GM12878 (cell line): ENCODE data around the gene EYA2. TPM values are rescaled to one million over a fixed set of nuclear protein-coding genes. Genes with fewer than 3 reads are reported as not detected.

Source experiments
- ATAC-seq: fragments of 200-7000 bp; cut with Tn5 transposase; 3 replicates; pipeline ENCODE4 v1.9.1; 2020; ENCODE audit warnings: mild to moderate bottlenecking, moderate library complexity
- BruUV-seq: library from RNA; stranded (reverse); fragments of 400-500 nt; replicated peaks from 2 replicates; lab custom pipeline; 2021; lab: Mats Ljungman, UMichigan
- CTCF ChIA-PET: fragments of 300-600 bp; sonication (Branson Sonifier 250); formaldehyde crosslinking; extraction: SDS; loops from one replicate; lab custom pipeline; 2021; ENCODE audit warnings: inconsistent platforms; lab: Yijun Ruan, JAX
- POLR2A ChIA-PET: fragments of 350-600 bp; formaldehyde crosslinking; extraction: SDS; loops from one replicate; lab custom pipeline; 2021; ENCODE audit warnings: inconsistent platforms; lab: Charles Lee
- RAD21 ChIA-PET: fragments of 300-600 bp; sonication (Branson Sonifier 250); formaldehyde crosslinking; loops from one replicate; lab custom pipeline; 2023; ENCODE audit warnings: antibody characterized with exemption; ENCODE audit not compliant: unreplicated experiment; lab: Charles Lee
- SMC1A ChIA-PET: fragments of 300-600 bp; sonication (Branson Sonifier 250); formaldehyde crosslinking; loops from one replicate; lab custom pipeline; 2023; ENCODE audit not compliant: unreplicated experiment, uncharacterized antibody; lab: Charles Lee
- DNase-seq: peaks from one replicate; pipeline ENCODE4 v3.0.0-alpha.2; 2011; ENCODE audit warnings: low read depth, low spot score
- FAIRE-seq: peaks from 3 replicates; lab custom pipeline; 2011; peaks lifted over from hg19 to GRCh38; lab: Jason Lieb, UNC
- H2AFZ ChIP-seq: 2 replicates; pipeline ENCODE4 v1.6.0; 2011; ENCODE audit warnings: low read depth, low read length, control low read depth; ENCODE audit not compliant: control insufficient read depth
- H3K27ac ChIP-seq: 2 replicates; pipeline ENCODE4 v1.5.1; 2011; ENCODE audit warnings: control low read depth; ENCODE audit not compliant: control insufficient read depth, insufficient read depth
- H3K27me3 ChIP-seq, 2 experiments: replicated peaks in 1 of 2; 2 replicates each; pipeline versions ENCODE4 v1.6.0 to v1.6.1; 2011; ENCODE audit warnings: low read length in 1 of 2; ENCODE audit not compliant: control insufficient read depth in 2 of 2, insufficient read depth in 2 of 2
- H3K36me3 ChIP-seq, 2 experiments: 2 replicates each; pipeline ENCODE4 v1.5.1; 2011; ENCODE audit warnings: low read length in 1 of 2; ENCODE audit not compliant: control insufficient read depth in 2 of 2, insufficient read depth in 2 of 2
- H3K4me1 ChIP-seq: 2 replicates; pipeline ENCODE4 v1.6.1; 2011; ENCODE audit warnings: mild to moderate bottlenecking, low read length, moderate library complexity, mixed read lengths; ENCODE audit not compliant: control insufficient read depth, insufficient read depth
- H3K4me2 ChIP-seq: 2 replicates; pipeline ENCODE4 v1.6.0; 2011; ENCODE audit warnings: control low read depth; ENCODE audit not compliant: control insufficient read depth, insufficient read depth
- H3K4me3 ChIP-seq: fragments of 200-600 bp; sonication (generic); 2 replicates; pipeline ENCODE4 v1.5.1; 2016
- H3K79me2 ChIP-seq: 2 replicates; pipeline ENCODE4 v1.6.0; 2011; ENCODE audit warnings: low read length; ENCODE audit not compliant: control insufficient read depth, insufficient read depth
- H3K9ac ChIP-seq: 2 replicates; pipeline ENCODE4 v1.8.0; 2011; ENCODE audit warnings: low read length, control low read depth, mixed read lengths; ENCODE audit not compliant: control insufficient read depth, insufficient read depth
- H3K9me3 ChIP-seq: replicated peaks from 3 replicates; pipeline ENCODE4 v1.5.1; 2011; ENCODE audit warnings: mild to moderate bottlenecking, low read length; ENCODE audit not compliant: control insufficient read depth, insufficient read depth
- H4K20me1 ChIP-seq: 2 replicates; pipeline ENCODE4 v1.6.0; 2011; ENCODE audit not compliant: control insufficient read depth, insufficient read depth
- ATF2 ChIP-seq: IDR thresholded peaks from 2 replicates; pipeline ENCODE4 v1.6.1; 2012; ENCODE audit warnings: low read length, inconsistent platforms
- ATF3 ChIP-seq: IDR thresholded peaks from 2 replicates; pipeline ENCODE4 v1.6.1; 2011; ENCODE audit warnings: low read depth, mild to moderate bottlenecking, low read length, moderate library complexity, borderline replicate concordance; ENCODE audit errors: extremely low read depth
- BRCA1 ChIP-seq: IDR thresholded peaks from 2 replicates; pipeline ENCODE4 v1.6.1; 2011; ENCODE audit warnings: low read depth, low read length, improper control_type of control experiment
- CHD4 ChIP-seq: fragments of 200-600 bp; sonication (generic); IDR thresholded peaks from 2 replicates; pipeline ENCODE4 v1.6.1; 2016; ENCODE audit warnings: mild to moderate bottlenecking
- E2F4 ChIP-seq: IDR thresholded peaks from 2 replicates; pipeline ENCODE4 v1.6.1; 2012; ENCODE audit warnings: low read depth, low read length, improper control_type of control experiment
- E4F1 ChIP-seq: fragments of 450-650 bp; IDR thresholded peaks from 2 replicates; pipeline ENCODE4 v1.6.1; 2018; ENCODE audit warnings: borderline replicate concordance, mild to moderate bottlenecking; ENCODE audit not compliant: partially characterized antibody
- FOS ChIP-seq: IDR thresholded peaks from 3 replicates; pipeline ENCODE4 v1.6.1; 2011; ENCODE audit warnings: borderline replicate concordance; ENCODE audit not compliant: insufficient read length; ENCODE audit errors: extremely low read depth
- IKZF2 ChIP-seq, 2 experiments: fragments of 450-650 bp; IDR thresholded peaks; 2 replicates each; pipeline ENCODE4 v1.6.1; 2017; ENCODE audit warnings: mild to moderate bottlenecking in 2 of 2, moderate library complexity in 2 of 2
- JUND ChIP-seq: IDR thresholded peaks from 2 replicates; pipeline ENCODE4 v1.6.1; 2012; ENCODE audit warnings: low read depth, mild to moderate bottlenecking, low read length, improper control_type of control experiment, moderate library complexity
- NFIC ChIP-seq: IDR thresholded peaks from 2 replicates; pipeline ENCODE4 v1.6.1; 2012; ENCODE audit warnings: low read depth, mild to moderate bottlenecking, inconsistent platforms, low read length, moderate library complexity
- TBL1XR1 ChIP-seq: IDR thresholded peaks from 2 replicates; pipeline ENCODE4 v1.6.1; 2012; ENCODE audit warnings: low read depth, low read length, improper control_type of control experiment
- ZBTB40 ChIP-seq: fragments of 450-650 bp; IDR thresholded peaks from 2 replicates; pipeline ENCODE4 v1.6.1; 2016; ENCODE audit warnings: mild to moderate bottlenecking, moderate library complexity, borderline replicate concordance
- WGBS: methylation state at CpG from one replicate; pipeline ENCODE4 v1.1.6; 2016; ENCODE audit warnings: low lambda C conversion rate; ENCODE audit not compliant: insufficient replicate concordance, insufficient coverage; ENCODE audit errors: missing lambda C conversion rate; 5-methylcytosine and 5-hydroxymethylcytosine counted together
- in situ Hi-C: fragments of 300-500 bp; cut with MboI; formaldehyde crosslinking; loops from 9 replicates; pipeline ENCODE4 v1.14.3; 2018; ENCODE audit warnings: mixed read lengths
- intact Hi-C: fragments of 100-400 bp; cut with micrococcal nuclease; formaldehyde crosslinking; loops from one replicate; pipeline ENCODE4 v1.14.2; 2022; ENCODE audit not compliant: unreplicated experiment
- polyA plus RNA-seq, 11 experiments: library from polyadenylated mRNA; depleted of rRNA in 4 of 11; unstranded in 6 of 11; stranded (reverse) in 5 of 11; fragments of >200 nt; fragmentation: Nextera tagmentation in 4 of 11; fragmentation: Illumina TruSeq in 1 of 11; extraction: Ambion mirVana in 4 of 11; extraction: Trizol in 1 of 11; gene quantifications; 1 replicate in 1 of 11; 2 replicates in 10 of 11; pipeline versions ENCODE4 v1.2.1 to v1.2.3, GENCODE V29; 2011 to 2016; ENCODE audit warnings: inconsistent platforms in 2 of 11, missing spikeins in 2 of 11, low read depth in 1 of 11
- total RNA-seq, 4 experiments: library from RNA; depleted of rRNA in 3 of 4; stranded (reverse); fragments of >200 nt in 3 of 4; fragmentation: Illumina TruSeq in 1 of 4; extraction: Trizol in 1 of 4; gene quantifications; 2 replicates each; pipeline versions ENCODE4 v1.2.1 to v1.2.3, GENCODE V29; 2013 to 2021

The EYA2 gene
- total and polyA plus RNA-seq, 10 of the 15 experiments (the other 5 are each of a cell fraction or from before 2014, with no cell fraction given), result 0.20 TPM; not detected in 9

GRCh38 chr20:46913329-46914044, 18.8 kb downstream of the EYA2 start:
- no TSS peak for BruUV-seq
- CTCF ChIA-PET, result no interaction called here

More at GRCh38 chr20:46913329-46914044, 18.8 kb downstream of the EYA2 start:
- ChIA-PET RAD21 (no interaction called here), SMC1A (no interaction called here), POLR2A (no interaction called here)
- intact Hi-C loops (no loop called here), in situ Hi-C loops (no loop called here)
- ATAC-seq (no peak), FAIRE-seq (no peak), DNase-seq (no peak)
- no peaks in the 10 kb centered on the region for H3K36me3 ChIP-seq
- H3K9me3 ChIP-seq, result no peaks in the 10 kb centered on the region
- H3K27me3 ChIP-seq, result no peaks in the 10 kb centered on the region; a peak in 1 of 4 replicates
- no peak overlapping the region for H3K9ac ChIP-seq
- no peaks in the 10 kb centered on the region for H4K20me1 ChIP-seq
- 45% methylated on average over 5 of the region's 5 CpGs for WGBS
- no peaks in the 10 kb centered on the region for H3K4me1 ChIP-seq
- no peak overlapping the region for H3K4me2 ChIP-seq
- no peak overlapping the region for H3K4me3 ChIP-seq
- no peak overlapping the region for H2AFZ ChIP-seq
- TF ChIP-seq IKZF2 (IDR thresholded peaks at IDR 0.05) (no peak), E2F4 (no peak), BRCA1 (no peak), ATF2 (no peak), JUND (no peak), CHD4 (no peak), ATF3 (no peak), E4F1 (no peak), NFIC (no peak), FOS (no peak), ZBTB40 (no peak), TBL1XR1 (no peak)
- H3K79me2 ChIP-seq, result no peaks in the 10 kb centered on the region
- no peak overlapping the region for H3K27ac ChIP-seq
